Measurements from ENCODE around the gene CADPS.

Gene CADPS

DNA sequence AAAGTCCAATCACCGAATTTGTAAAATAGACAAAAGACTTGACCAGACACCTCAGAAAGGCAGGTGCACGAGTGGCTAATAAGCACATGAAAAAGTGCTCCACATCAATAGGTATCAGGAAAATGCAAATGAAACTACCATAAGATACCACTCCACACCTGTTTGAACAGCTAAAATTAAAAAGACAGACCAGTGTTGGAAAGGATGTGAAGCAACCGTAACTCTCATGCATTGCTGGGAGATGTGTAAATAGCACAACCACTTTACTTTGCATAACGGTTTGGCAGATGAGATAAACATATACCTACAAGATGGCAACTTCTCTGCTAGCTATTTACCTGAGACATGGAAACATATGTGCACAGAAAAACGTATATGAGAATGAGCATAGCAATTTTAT, 56.9 kb downstream of the CADPS start:
- TF ChIP-seq, protein P1, sequence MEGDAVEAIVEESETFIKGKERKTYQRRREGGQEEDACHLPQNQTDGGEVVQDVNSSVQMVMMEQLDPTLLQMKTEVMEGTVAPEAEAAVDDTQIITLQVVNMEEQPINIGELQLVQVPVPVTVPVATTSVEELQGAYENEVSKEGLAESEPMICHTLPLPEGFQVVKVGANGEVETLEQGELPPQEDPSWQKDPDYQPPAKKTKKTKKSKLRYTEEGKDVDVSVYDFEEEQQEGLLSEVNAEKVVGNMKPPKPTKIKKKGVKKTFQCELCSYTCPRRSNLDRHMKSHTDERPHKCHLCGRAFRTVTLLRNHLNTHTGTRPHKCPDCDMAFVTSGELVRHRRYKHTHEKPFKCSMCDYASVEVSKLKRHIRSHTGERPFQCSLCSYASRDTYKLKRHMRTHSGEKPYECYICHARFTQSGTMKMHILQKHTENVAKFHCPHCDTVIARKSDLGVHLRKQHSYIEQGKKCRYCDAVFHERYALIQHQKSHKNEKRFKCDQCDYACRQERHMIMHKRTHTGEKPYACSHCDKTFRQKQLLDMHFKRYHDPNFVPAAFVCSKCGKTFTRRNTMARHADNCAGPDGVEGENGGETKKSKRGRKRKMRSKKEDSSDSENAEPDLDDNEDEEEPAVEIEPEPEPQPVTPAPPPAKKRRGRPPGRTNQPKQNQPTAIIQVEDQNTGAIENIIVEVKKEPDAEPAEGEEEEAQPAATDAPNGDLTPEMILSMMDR (IDR thresholded peaks at IDR 0.05): no peak
- no peak overlapping the region for H3K27ac Mint-ChIP-seq
- H3K36me3 Mint-ChIP-seq (ENCODE audit: low read depth): no peaks in the 10 kb centered on the region
- peaks cover 12% of the 10 kb centered on the region for H3K4me1 Mint-ChIP-seq
- peaks cover 4% of the 10 kb centered on the region for H3K27me3 Mint-ChIP-seq (ENCODE audit: low read depth, poor library complexity)
- DNase-seq: no peak
- no peaks in the 10 kb centered on the region for H3K9me3 Mint-ChIP-seq
- no peak overlapping the region for H3K4me3 Mint-ChIP-seq

- no peak for DNase-seq
- Mint-ChIP-seq H3K4me1 (peaks cover 12% of the 10 kb centered on the region), H3K36me3 (ENCODE audit: low read depth) (no peaks in the 10 kb centered on the region), H3K27me3 (ENCODE audit: low read depth, poor library complexity) (peaks cover 4% of the 10 kb centered on the region), H3K27ac (no peak overlapping the region), H3K4me3 (no peak overlapping the region), H3K9me3 (no peaks in the 10 kb centered on the region)
- TF ChIP-seq, protein P1 (IDR thresholded peaks at IDR 0.05): no peak
Observed at GRCh38 chr3:62817678-62818077, 57.5 kb downstream of the CADPS start.

GRCh38 chr3:62815981-62816380, 59.2 kb downstream of the CADPS start:
- Mint-ChIP-seq H3K4me1 (peaks cover 12% of the 10 kb centered on the region), H3K4me3 (no peak overlapping the region), H3K36me3 (ENCODE audit: low read depth) (no peaks in the 10 kb centered on the region), H3K27ac (no peak overlapping the region), H3K9me3 (no peaks in the 10 kb centered on the region), H3K27me3 (ENCODE audit: low read depth, poor library complexity) (peaks cover 7% of the 10 kb centered on the region)
- TF ChIP-seq, protein P1 (IDR thresholded peaks at IDR 0.05): no peak
- DNase-seq: no peak

DNA sequence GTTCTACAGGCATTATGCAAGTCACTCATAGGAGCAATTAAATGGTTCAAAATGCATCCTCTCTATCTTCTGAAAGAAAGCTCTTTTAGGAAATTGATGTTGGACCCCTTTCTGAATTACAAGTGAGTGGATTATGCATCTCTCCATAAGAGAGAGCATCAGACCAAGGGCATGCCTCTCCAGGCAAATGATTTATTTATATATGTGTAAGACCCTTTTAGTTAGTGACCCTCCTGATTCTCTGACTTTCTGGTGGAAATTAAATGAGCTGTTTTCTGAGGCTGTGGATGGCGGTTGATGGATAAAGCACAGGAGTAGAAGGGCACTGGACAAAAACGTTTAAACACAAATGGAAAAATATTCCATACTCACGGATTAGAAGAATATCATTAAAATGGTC, 62.6 kb downstream of the CADPS start:
- H3K36me3 Mint-ChIP-seq (ENCODE audit: low read depth): no peaks in the 10 kb centered on the region

GRCh38 chr3:62811119-62811518, 64.1 kb downstream of the CADPS start:
- H3K36me3 Mint-ChIP-seq (ENCODE audit: low read depth): no peaks in the 10 kb centered on the region
- peaks cover 8% of the 10 kb centered on the region for H3K27me3 Mint-ChIP-seq (ENCODE audit: low read depth, poor library complexity)
- no peak overlapping the region for H3K4me3 Mint-ChIP-seq
- H3K27ac Mint-ChIP-seq: no peak overlapping the region
- TF ChIP-seq, protein P1 (IDR thresholded peaks at IDR 0.05): no peak
- H3K9me3 Mint-ChIP-seq: no peaks in the 10 kb centered on the region
- DNase-seq: no peak
- H3K4me1 Mint-ChIP-seq: peaks cover 5% of the 10 kb centered on the region

More for the DNA sequence above, 62.6 kb downstream of the CADPS start:
- H3K9me3 Mint-ChIP-seq: no peaks in the 10 kb centered on the region
- H3K4me1 Mint-ChIP-seq: peaks cover 12% of the 10 kb centered on the region
- TF ChIP-seq, protein P1 (IDR thresholded peaks at IDR 0.05): no peak
- H3K27ac Mint-ChIP-seq: no peak overlapping the region
- peaks cover 8% of the 10 kb centered on the region for H3K27me3 Mint-ChIP-seq (ENCODE audit: low read depth, poor library complexity)
- H3K4me3 Mint-ChIP-seq: no peak overlapping the region
- no peak for DNase-seq

- Mint-ChIP-seq H3K9me3 (no peaks in the 10 kb centered on the region), H3K27ac (no peak overlapping the region), H3K36me3 (ENCODE audit: low read depth) (no peaks in the 10 kb centered on the region), H3K27me3 (ENCODE audit: low read depth, poor library complexity) (peaks cover 10% of the 10 kb centered on the region), H3K4me1 (peaks cover 12% of the 10 kb centered on the region), H3K4me3 (no peak overlapping the region)
- DNase-seq: no peak
- TF ChIP-seq, protein P1 (IDR thresholded peaks at IDR 0.05): no peak
Observed at GRCh38 chr3:62809369-62809768, 65.8 kb downstream of the CADPS start.
